SJCRH30 (cell line): Measurements from ENCODE around the gene LRPPRC. TPM values are rescaled to one million over a fixed set of nuclear protein-coding genes. Genes with fewer than 3 reads are reported as not detected.

Source experiments
- DNase-seq, 2 experiments: peaks; one replicate each; pipeline ENCODE4 v3.0.0-alpha.2; 2015 to 2020
- H3K27ac ChIP-seq: fragments of 250-450 bp; sonication (Bioruptor Pico); 2 replicates; pipeline ENCODE4 v1.5.1; 2020; ENCODE audit warnings: mild to moderate bottlenecking, moderate library complexity
- H3K27me3 ChIP-seq: fragments of 250-450 bp; sonication (Bioruptor Pico); 2 replicates; pipeline ENCODE4 v1.5.1; 2020; ENCODE audit warnings: mild to moderate bottlenecking, moderate library complexity
- H3K36me3 ChIP-seq: fragments of 250-450 bp; sonication (Bioruptor Pico); 2 replicates; pipeline ENCODE4 v1.5.1; 2020; ENCODE audit warnings: mild to moderate bottlenecking, moderate library complexity
- H3K4me1 ChIP-seq: fragments of 250-450 bp; sonication (Bioruptor Pico); 2 replicates; pipeline ENCODE4 v1.5.1; 2020; ENCODE audit warnings: mild to moderate bottlenecking, moderate library complexity
- H3K4me3 ChIP-seq: fragments of 250-450 bp; sonication (Bioruptor Pico); 2 replicates; pipeline ENCODE4 v1.5.1; 2020; ENCODE audit warnings: mild to moderate bottlenecking, moderate library complexity
- H3K9me3 ChIP-seq: fragments of 250-450 bp; sonication (Bioruptor Pico); replicated peaks from 2 replicates; pipeline ENCODE4 v1.5.1; 2020; ENCODE audit warnings: mild to moderate bottlenecking, moderate library complexity
- total RNA-seq: library from RNA; depleted of rRNA; stranded (reverse); fragments of >200 nt; shearing (Covaris generic); gene quantifications from 2 replicates; pipeline ENCODE4 v1.2.3, GENCODE V29; 2014; rRNA removed

The LRPPRC gene
- total RNA-seq, 1 experiment from 2014 or later, result 173 TPM

DNA sequence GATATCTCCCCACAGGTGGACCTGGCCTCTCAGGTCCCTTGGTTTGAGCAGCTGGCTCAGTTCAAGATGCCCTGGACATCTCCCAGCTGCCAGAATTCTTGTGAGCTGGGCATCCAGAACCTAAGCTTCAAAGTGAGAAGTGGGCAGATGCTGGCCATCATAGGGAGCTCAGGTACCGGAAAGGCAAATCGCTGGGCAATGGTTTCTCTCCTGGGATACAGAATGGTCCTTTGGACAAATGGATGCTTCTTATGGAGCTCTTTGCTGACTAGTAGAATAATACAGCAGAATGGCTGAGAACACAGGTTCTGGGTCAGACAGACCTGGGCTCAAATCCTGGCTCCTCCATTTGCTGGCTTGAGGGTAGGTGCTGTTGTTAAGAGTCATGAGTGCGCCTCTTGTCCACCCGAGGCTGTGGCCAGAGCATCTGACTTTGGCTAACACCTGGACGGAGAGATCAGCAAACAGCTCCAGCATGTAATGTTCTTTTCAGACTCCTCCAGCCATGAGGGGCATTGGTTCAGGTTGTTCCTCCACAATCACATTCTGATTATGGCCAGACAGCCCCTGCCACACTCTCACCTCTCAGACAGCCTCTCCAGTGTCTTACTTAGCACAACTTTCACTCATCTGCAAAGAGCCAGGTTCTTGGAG is 149.5 kb downstream of the LRPPRC start:
- no peaks in the 10 kb centered on the region for H3K36me3 ChIP-seq
- no peak for DNase-seq
- no peak overlapping the region for H3K4me3 ChIP-seq
- H3K27ac ChIP-seq, result no peak overlapping the region
- H3K4me1 ChIP-seq, result peaks cover 12% of the 10 kb centered on the region
- H3K9me3 ChIP-seq, result no peaks in the 10 kb centered on the region
- H3K27me3 ChIP-seq, result no peaks in the 10 kb centered on the region

DNA sequence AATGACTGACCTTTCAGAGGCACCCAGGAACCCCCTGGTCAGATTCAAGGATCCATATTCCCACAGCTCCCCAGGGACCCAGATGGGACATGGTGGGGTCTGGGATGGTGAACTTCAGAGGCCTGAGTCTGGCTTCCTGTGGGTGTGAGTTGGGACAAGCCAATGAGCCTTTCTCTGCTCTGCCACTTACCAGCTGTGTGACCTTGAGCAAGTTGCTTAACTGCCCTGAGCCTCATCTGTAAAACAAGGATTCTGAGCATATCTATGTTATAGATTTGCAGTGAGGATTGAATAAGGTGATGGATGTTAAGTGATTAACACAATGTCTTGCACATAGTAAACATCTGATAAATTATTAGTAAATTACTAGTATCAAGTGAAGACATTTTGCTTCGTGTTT is 150.6 kb downstream of the LRPPRC start:
- Histone ChIP-seq H3K36me3 (no peaks in the 10 kb centered on the region), H3K4me3 (no peak overlapping the region), H3K9me3 (no peaks in the 10 kb centered on the region), H3K4me1 (peaks cover 12% of the 10 kb centered on the region), H3K27me3 (no peaks in the 10 kb centered on the region), H3K27ac (no peak overlapping the region)
- DNase-seq, result no peak

DNA sequence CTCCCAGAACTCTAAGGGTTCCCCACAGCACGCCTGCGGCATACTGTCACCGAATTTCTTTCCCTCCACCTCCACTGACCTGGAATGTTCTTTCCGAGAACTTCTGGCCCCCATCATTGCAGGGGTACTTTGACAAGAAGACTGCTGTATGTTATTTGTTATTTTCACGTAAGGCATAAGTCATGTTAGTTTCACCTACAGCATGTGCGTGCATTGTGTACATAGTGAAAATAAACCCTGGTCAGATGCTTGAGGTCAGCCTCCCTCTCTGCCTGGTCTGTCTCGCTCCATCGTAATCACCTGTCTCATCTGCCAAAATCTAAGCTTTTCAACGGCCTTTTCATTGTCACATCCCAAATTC is 152.9 kb downstream of the LRPPRC start:
- H3K4me1 ChIP-seq, result peaks cover 10% of the 10 kb centered on the region
- DNase-seq, result no peak
- no peaks in the 10 kb centered on the region for H3K36me3 ChIP-seq
- H3K9me3 ChIP-seq, result no peaks in the 10 kb centered on the region
- H3K27me3 ChIP-seq, result no peaks in the 10 kb centered on the region
- no peak overlapping the region for H3K27ac ChIP-seq
- H3K4me3 ChIP-seq, result no peak overlapping the region

DNA sequence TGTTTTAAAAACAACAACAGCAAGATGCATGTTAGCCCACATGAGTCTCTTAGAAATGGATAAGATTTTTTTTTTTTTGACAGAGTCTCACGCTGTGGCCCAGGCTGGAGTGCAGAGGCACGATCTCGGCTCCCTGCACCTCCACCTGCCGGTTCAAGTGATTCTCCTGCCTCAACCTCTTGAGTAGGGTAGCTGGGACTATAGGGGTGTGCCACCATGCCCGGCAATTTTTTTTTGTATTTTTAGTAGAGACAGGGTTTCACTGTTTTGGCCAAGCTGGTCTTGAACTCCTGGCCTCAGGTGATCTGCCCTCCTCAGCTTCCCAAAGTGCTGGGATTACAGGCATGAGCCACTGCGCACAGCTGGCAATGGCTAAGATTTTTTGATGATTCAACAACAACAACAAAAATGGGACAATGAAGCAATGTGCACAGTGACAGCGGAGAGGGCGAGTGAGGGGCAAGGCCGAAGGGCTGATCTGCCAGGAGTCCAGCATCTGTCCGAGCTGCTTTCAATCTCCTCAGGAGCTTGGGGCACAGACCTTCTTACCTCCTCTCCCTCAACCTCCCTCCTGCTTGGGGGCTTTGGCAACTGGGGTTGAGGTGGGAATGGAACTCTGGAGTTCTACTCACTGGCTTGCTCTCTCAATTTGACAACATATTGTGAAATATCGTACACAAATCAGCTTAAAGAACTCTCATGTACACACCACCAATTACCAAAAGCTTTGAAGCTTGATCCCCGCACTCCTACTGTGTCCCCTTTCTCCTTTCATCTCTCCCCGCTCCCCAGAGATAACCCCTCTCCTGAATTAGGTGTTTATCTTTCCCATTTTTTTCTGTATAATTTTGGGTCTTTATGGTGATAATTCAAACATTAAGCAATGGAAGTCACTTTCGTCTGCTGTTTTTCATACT is 153.6 kb downstream of the LRPPRC start:
- no peak for DNase-seq
- H3K4me3 ChIP-seq, result no peak overlapping the region
- H3K27me3 ChIP-seq, result no peaks in the 10 kb centered on the region
- peaks cover 10% of the 10 kb centered on the region for H3K4me1 ChIP-seq
- no peak overlapping the region for H3K27ac ChIP-seq
- H3K9me3 ChIP-seq, result no peaks in the 10 kb centered on the region
- H3K36me3 ChIP-seq, result no peaks in the 10 kb centered on the region

DNA sequence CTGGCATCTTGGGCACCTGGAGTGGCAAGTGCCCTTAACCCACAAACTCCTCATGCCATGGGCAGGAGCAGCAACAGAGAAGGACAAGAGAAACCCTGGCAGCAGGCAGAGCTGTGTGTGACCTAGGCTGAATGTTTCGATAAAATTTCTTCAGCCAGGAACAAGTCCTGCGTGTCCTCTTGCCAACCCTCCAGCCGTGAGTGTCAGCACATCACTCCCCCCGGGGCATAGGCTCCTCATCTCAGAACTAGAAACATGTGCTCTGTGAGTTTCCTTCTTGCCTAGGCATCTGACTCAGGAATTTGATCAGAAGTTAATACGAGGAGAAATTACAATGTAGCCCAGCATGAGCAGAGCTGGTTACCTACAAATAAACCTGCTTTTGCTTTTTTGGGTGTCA is 154.8 kb downstream of the LRPPRC start:
- no peaks in the 10 kb centered on the region for H3K9me3 ChIP-seq
- no peak for DNase-seq
- H3K4me3 ChIP-seq, result no peak overlapping the region
- no peaks in the 10 kb centered on the region for H3K36me3 ChIP-seq
- H3K27me3 ChIP-seq, result no peaks in the 10 kb centered on the region
- H3K4me1 ChIP-seq, result peaks cover 10% of the 10 kb centered on the region
- H3K27ac ChIP-seq, result no peak overlapping the region

DNA sequence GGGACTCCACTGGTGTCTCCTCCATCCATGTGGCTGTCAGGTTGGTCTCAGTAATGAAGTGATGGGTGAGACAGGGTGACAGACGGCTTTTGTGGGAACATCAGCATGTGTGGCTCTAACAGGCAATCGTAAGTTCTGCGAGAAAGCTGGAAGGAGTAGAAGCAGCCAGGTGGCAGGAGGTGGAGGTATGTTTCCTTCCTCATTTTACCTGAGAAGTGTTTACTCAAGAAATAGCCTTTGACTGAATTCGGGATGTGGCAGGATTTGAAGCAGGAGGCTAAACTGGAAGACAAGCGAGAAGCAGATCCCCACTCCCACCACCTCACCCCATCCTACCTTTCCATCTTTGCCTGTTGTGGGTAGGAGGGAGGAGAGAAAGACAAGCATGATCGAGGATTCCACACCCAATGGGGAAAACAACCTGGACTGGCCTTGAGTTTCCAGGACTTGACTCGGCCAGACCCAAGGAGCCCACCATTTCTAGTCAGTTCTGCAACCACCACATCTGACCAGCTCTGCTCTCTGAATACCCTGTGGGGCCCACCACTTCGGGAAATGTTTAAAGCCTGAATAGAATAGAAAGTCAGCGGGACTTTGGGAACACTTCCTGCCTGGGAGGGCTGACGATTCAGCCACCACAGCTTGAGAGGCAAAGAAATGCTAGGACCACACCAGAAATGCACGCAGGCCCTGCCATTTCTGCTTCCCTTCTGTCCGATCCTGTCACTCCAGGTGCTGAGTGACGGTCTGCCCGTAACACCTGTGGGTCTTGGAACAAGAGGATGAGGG is 155.8 kb downstream of the LRPPRC start:
- no peak for DNase-seq
- peaks cover 10% of the 10 kb centered on the region for H3K4me1 ChIP-seq
- H3K27me3 ChIP-seq, result no peaks in the 10 kb centered on the region
- no peak overlapping the region for H3K4me3 ChIP-seq
- no peaks in the 10 kb centered on the region for H3K9me3 ChIP-seq
- no peak overlapping the region for H3K27ac ChIP-seq
- no peaks in the 10 kb centered on the region for H3K36me3 ChIP-seq

DNA sequence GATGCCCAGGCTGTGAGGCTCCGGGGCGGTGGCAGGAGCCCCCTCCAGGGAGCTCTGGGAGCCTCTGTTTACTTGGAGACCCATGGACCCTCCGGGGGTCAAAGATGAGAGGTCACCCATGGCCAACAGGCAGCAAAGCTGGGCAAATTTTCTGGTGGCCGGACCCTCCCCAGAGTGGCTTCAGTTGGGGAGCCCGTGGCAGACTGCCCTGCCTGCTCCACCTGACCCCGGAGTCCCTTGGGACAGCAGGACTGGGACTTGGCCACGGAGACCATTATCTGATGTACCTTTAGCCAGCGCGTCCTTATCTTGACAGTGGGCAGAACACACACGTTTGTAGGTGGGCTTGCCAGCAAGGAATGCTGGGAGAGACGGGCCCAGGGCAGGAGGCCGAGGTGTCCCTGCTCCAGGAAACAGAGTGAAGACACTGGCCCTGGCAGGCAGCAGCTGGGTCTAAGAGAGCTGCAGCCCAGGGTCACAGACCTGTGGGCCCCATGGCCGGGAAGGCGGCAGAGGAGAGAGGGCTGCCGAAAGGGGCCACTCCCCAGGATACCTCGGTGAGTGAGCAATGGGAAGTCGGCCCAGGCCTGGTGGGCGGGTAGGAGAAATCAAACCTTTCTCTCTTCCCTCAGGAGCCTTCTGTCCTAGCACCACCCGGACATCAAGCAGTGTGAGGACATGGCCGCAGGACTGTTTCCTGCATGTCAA is 157.1 kb downstream of the LRPPRC start, which contains the start of the genes ABCG5 and ABCG8:
Gene ABCG5 (minus strand): TSS at position 280 of the 708 bp plus-strand sequence. CDS start 160 bp downstream, at position 120.
Gene ABCG8 (plus strand): TSS at position 412 of the 708 bp plus-strand sequence. CDS start 83 bp downstream, at position 495.
- no peaks in the 10 kb centered on the region for H3K27me3 ChIP-seq
- no peaks in the 10 kb centered on the region for H3K36me3 ChIP-seq
- H3K27ac ChIP-seq, result no peak within 1 kb of the TSS

DNA sequence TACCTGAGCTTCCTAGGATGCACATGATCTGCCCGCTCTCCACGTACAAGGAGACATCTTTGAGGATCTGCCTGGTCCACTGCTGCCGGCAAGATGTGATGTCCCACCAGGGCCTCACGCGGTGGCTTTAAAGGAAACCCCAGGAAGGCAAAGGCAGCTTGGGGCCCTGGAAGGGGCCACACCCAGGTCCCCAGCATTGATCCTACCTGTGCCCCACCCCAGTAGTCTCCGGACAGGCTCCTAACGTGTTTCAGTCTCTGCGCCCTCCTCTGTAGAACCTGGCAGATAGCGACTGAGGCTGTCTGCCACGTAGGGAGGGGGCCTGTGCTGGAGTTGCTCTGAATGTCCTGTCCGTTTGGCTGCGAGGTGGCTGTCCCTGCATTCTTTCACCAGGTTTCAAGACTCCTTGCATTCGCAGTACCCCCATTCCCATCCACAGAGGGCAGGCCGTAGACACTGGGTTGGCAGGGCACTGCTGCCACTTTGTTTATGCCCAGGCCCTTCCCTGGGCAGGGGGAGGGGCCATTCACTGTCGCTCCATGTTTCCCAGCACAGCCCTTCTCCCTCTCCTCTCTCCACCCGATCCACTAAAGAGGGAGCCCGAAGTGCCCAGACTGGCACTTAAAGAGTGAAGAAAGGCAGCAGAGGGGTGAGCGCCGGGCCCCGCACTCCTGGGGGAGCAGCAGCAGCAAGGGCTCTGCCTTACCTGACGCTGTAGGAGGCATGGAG is 157.8 kb downstream of the LRPPRC start:
- no peaks in the 10 kb centered on the region for H3K4me1 ChIP-seq
- H3K4me3 ChIP-seq, result no peak overlapping the region
- H3K36me3 ChIP-seq, result no peaks in the 10 kb centered on the region
- H3K27me3 ChIP-seq, result no peaks in the 10 kb centered on the region
- no peak overlapping the region for H3K27ac ChIP-seq
- H3K9me3 ChIP-seq, result no peaks in the 10 kb centered on the region
- DNase-seq, result no peak

More for the DNA sequence above, 157.1 kb downstream of the LRPPRC start, which contains the start of the genes ABCG5 and ABCG8:
- Histone ChIP-seq H3K4me1 (peaks cover 2% of the 10 kb centered on the region), H3K9me3 (no peaks in the 10 kb centered on the region), H3K4me3 (no peak within 1 kb of the TSS)
- DNase-seq, result no peak

DNA sequence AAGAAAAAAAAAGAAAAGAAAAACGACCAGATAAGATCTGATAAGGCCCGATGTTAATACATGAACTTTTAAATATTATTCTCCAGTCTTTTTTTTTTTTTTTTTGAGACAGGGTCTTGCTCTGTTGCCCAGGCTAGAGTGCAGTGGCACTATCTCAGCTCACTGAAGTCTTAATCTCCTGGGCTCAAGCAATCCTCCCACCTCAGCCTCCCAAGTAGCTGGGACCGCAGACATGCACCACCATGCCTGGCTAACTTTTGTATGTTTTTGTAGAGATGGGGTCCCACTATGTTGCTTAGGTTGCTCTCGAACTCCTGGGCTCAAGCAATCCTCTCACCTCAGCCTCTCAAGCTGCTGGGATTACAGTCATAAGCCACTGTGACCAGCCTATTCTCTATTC is 158.8 kb downstream of the LRPPRC start:
- no peak overlapping the region for H3K4me3 ChIP-seq

More for the DNA sequence above, 158.8 kb downstream of the LRPPRC start:
- Histone ChIP-seq H3K9me3 (no peaks in the 10 kb centered on the region), H3K36me3 (no peaks in the 10 kb centered on the region), H3K27me3 (no peaks in the 10 kb centered on the region), H3K4me1 (no peaks in the 10 kb centered on the region), H3K27ac (no peak overlapping the region)
- DNase-seq, result no peak

Other genes starting within 250 kb of the LRPPRC start
- 13.9 and 14.8 TPM in 2 replicates for gene DYNC2LI1, start 221.9 kb downstream of the LRPPRC start, total RNA-seq
- gene ABCG5, start 157.2 kb downstream of the LRPPRC start, total RNA-seq, result not detected in 2 replicates
- 0.04 TPM in 1 of 2 replicates, not detected in the other for gene ABCG8, start 157.0 kb downstream of the LRPPRC start, total RNA-seq
- gene PPM1B, start 172.9 kb upstream of the LRPPRC start, total RNA-seq, result 41.5 and 52.9 TPM in 2 replicates